ENCODE data around the gene NEB. TPM values are rescaled to one million over a fixed set of nuclear protein-coding genes. Genes with fewer than 3 reads are reported as not detected.

NEB gene
- total and polyA plus RNA-seq, 9 donors = 0.18 to 1.8 (median 0.26) TPM

GRCh38 chr2:151664520-151664919 lies 69.8 kb downstream of the NEB start:
- WGBS, 3 donors = 70 to 81% (median 76%) methylated on average over 1 of the region's 1 CpG
- Histone ChIP-seq H3K36me3 (no peaks in the 10 kb centered on the region), H3K9me3 (no peaks in the 10 kb centered on the region), H3K4me3 (no peak overlapping the region), H3K27ac (no peak overlapping the region), H3K4me1 (ENCODE audit: insufficient read depth) (no peaks in the 10 kb centered on the region), H3K27me3 (no peaks in the 10 kb centered on the region)
- DNase-seq = no peak
- intact Hi-C loops (cut with DNase I) = no loop called here
- no peak for TF ChIP-seq POLR2A (IDR thresholded peaks at IDR 0.05)
- TF ChIP-seq EP300 (IDR thresholded peaks at IDR 0.05) = no peak
- TF ChIP-seq CTCF (IDR thresholded peaks at IDR 0.05) = no peak

GRCh38 chr2:151661625-151662024 lies 72.7 kb downstream of the NEB start:
- WGBS, 3 donors = 86 to 90% (median 86%) methylated on average over 2 of the region's 2 CpGs
- Histone ChIP-seq H3K4me3 (no peak overlapping the region), H3K36me3 (no peaks in the 10 kb centered on the region), H3K27me3 (no peaks in the 10 kb centered on the region), H3K4me1 (ENCODE audit: insufficient read depth) (no peaks in the 10 kb centered on the region), H3K27ac (no peak overlapping the region), H3K9me3 (no peaks in the 10 kb centered on the region)
- TF ChIP-seq POLR2A (IDR thresholded peaks at IDR 0.05) (no peak), CTCF (IDR thresholded peaks at IDR 0.05) (no peak), EP300 (IDR thresholded peaks at IDR 0.05) (no peak)
- intact Hi-C loops (cut with DNase I) = no loop called here
- DNase-seq = no peak

GRCh38 chr2:151658081-151658480 lies 76.2 kb downstream of the NEB start:
- H3K9me3 ChIP-seq = no peaks in the 10 kb centered on the region
- no peak overlapping the region for H3K4me3 ChIP-seq
- no peak overlapping the region for H3K27ac ChIP-seq
- 7 to 34% (median 9%) methylated on average over 2 of the region's 2 CpGs for WGBS, 3 donors
- no peaks in the 10 kb centered on the region for H3K27me3 ChIP-seq
- no peak for TF ChIP-seq POLR2A (IDR thresholded peaks at IDR 0.05)
- TF ChIP-seq CTCF (IDR thresholded peaks at IDR 0.05) = no peak
- no peak for TF ChIP-seq EP300 (IDR thresholded peaks at IDR 0.05)
- intact Hi-C loops (cut with DNase I) = no loop called here
- no peaks in the 10 kb centered on the region for H3K4me1 ChIP-seq (ENCODE audit: insufficient read depth)
- no peak for DNase-seq
- H3K36me3 ChIP-seq = no peaks in the 10 kb centered on the region

- no peaks in the 10 kb centered on the region for H3K36me3 ChIP-seq
- no peaks in the 10 kb centered on the region for H3K9me3 ChIP-seq
- DNase-seq = no peak
- H3K4me3 ChIP-seq = no peak overlapping the region
- H3K4me1 ChIP-seq (ENCODE audit: insufficient read depth) = no peaks in the 10 kb centered on the region
- no peaks in the 10 kb centered on the region for H3K27me3 ChIP-seq
- TF ChIP-seq POLR2A (IDR thresholded peaks at IDR 0.05) = no peak
- no peak for TF ChIP-seq CTCF (IDR thresholded peaks at IDR 0.05)
- no peak for TF ChIP-seq EP300 (IDR thresholded peaks at IDR 0.05)
- intact Hi-C loops (cut with DNase I) = no loop called here
- no peak overlapping the region for H3K27ac ChIP-seq
- 21 to 38% (median 23%) methylated on average over 2 of the region's 2 CpGs for WGBS, 3 donors
These were observed 76.6 kb downstream of the NEB start for GRCh38 chr2:151657667-151658076.
